Spleen (tissue), 11 donors: Measurements from ENCODE around the gene CD69. TPM values are rescaled to one million over a fixed set of nuclear protein-coding genes. Genes with fewer than 3 reads are reported as not detected.
"Not testable (repeated sequence)": the region's sequence is repeated elsewhere in the genome, so short reads cannot be mapped to it uniquely, and the experiment has no call there.

Source experiments
- DNase-seq: peaks from one replicate; pipeline ENCODE4 v3.0.0-alpha.2; 2020
- H3K27ac ChIP-seq, 8 donors: fragments of 200-600 bp; sonication (generic) in 7 of 8; 1 replicate in 4 of 8; 2 replicates in 4 of 8; pipeline versions ENCODE4 v1.5.0 to v1.8.0; 2016 to 2021; ENCODE audit warnings: inconsistent platforms in 4 of 8, mild to moderate bottlenecking in 4 of 8, moderate library complexity in 1 of 8
- H3K27me3 ChIP-seq, 7 donors: fragments of 200-600 bp; sonication (generic) in 6 of 7; replicated peaks in 1 of 7; 1 replicate in 4 of 7; 2 replicates in 3 of 7; pipeline versions ENCODE4 v1.5.0 to v1.8.0; 2016 to 2021; ENCODE audit warnings: inconsistent platforms in 3 of 7, mild to moderate bottlenecking in 1 of 7
- H3K36me3 ChIP-seq, 6 donors: fragments of 200-600 bp; sonication (generic) in 5 of 6; 1 replicate in 4 of 6; 2 replicates in 2 of 6; pipeline versions ENCODE4 v1.5.0 to v1.8.0; 2016 to 2021; ENCODE audit warnings: inconsistent platforms in 2 of 6
- H3K4me1 ChIP-seq, 6 donors: fragments of 200-600 bp; sonication (generic) in 5 of 6; 1 replicate in 3 of 6; 2 replicates in 3 of 6; pipeline versions ENCODE4 v1.5.0 to v1.8.0; 2016 to 2021; ENCODE audit warnings: inconsistent platforms in 3 of 6
- H3K4me3 ChIP-seq, 8 donors: fragments of 200-600 bp; sonication (generic) in 7 of 8; 1 replicate in 4 of 8; 2 replicates in 4 of 8; pipeline versions ENCODE4 v1.5.0 to v1.8.0; 2016 to 2021; ENCODE audit warnings: inconsistent platforms in 4 of 8, mild to moderate bottlenecking in 4 of 8, moderate library complexity in 2 of 8
- H3K9me3 ChIP-seq, 8 donors: fragments of 200-600 bp; sonication (generic) in 7 of 8; 1 replicate in 4 of 8; 2 replicates in 4 of 8; pipeline versions ENCODE4 v1.5.0 to v1.8.0; 2016 to 2021; ENCODE audit warnings: inconsistent platforms in 4 of 8
- CTCF ChIP-seq, 11 experiments: fragments of 200-600 bp in 7 of 11; fragments of 450-650 bp in 4 of 11; sonication (generic) in 4 of 11; IDR thresholded peaks in 8 of 11; conservative IDR thresholded peaks in 3 of 11; 1 replicate in 7 of 11; 2 replicates in 4 of 11; pipeline versions ENCODE4 v1.4.0 to v1.8.0; 2016 to 2021; ENCODE audit warnings: antibody characterized with exemption in 11 of 11, inconsistent platforms in 4 of 11, mild to moderate bottlenecking in 1 of 11
- POLR2A ChIP-seq, 3 donors: fragments of 450-650 bp; IDR thresholded peaks; one replicate each; pipeline ENCODE4 v1.5.1; 2017; ENCODE audit warnings: antibody characterized with exemption in 3 of 3, mild to moderate bottlenecking in 1 of 3
- POLR2AphosphoS5 ChIP-seq, 3 donors: sonication (generic); formaldehyde crosslinking; IDR thresholded peaks; one replicate each; pipeline ENCODE4 v1.5.1; 2017; ENCODE audit warnings: antibody characterized with exemption in 3 of 3
- WGBS, 5 donors: extraction: QIAGEN DNeasy Blood & Tissue Kit in 3 of 5; methylation state at CpG; one replicate each; pipeline versions ENCODE4 v1.1.5 to v1.1.7; 2013 to 2018; 5-methylcytosine and 5-hydroxymethylcytosine counted together
- intact Hi-C: fragments of 100-400 bp; cut with DNase I; formaldehyde crosslinking; loops from one replicate; pipeline ENCODE4 v1.15.0; 2023; ENCODE audit warnings: low total_unique reads
- polyA plus RNA-seq, 3 donors: library from polyadenylated mRNA; stranded (reverse); fragments of 200-250 nt; gene quantifications; one replicate each; pipeline ENCODE4 v1.2.1, GENCODE V29; 2013
- total RNA-seq, 7 donors: library from RNA; depleted of rRNA in 3 of 7; stranded (reverse); fragments of >200 nt in 3 of 7; fragmentation: NEBNext Ultra II Directional in 4 of 7; extraction: Animal tissue kit (Norgen Biotek cat#: 25700) in 4 of 7; gene quantifications; one replicate each; pipeline versions ENCODE4 v1.1.0 to v1.2.1, GENCODE V29; 2016 to 2021
- donor health status: healthy with polysubstance abuse.
- donor health status: DM: no; HTN: no; CAD: no; lungs with moderate emphysema.
- donor health status: DM: no; HTN: no; CAD: no.
- donor health status: Bipolar disorder and iron deficiency.
- donor health status: healthy.
- donor health status: DM: no; HTN: no; CAD: no.
- donor health status: DM: yes; HTN: yes; CAD: no.

Gene CD69
- total and polyA plus RNA-seq, 10 donors: 29.5 to 123 (median 62.1) TPM

- Histone ChIP-seq H3K27ac (peak overlapping the region in 7 of 8 donors; percentile 52 to 89 (median 78)), H3K9me3 (no peaks in the 10 kb centered on the region), H3K4me1 (peaks cover 22 to 79% (median 61%) of the 10 kb centered on the region in 6 donors), H3K27me3 (no peaks in the 10 kb centered on the region), H3K4me3 (peak overlapping the region in 3 of 8 donors; percentile 29 to 56 (median 36)), H3K36me3 (no peaks in the 10 kb centered on the region)
- intact Hi-C loops: no loop called here
- 73 to 84% (median 81%) methylated on average over 7 of the region's 7 CpGs for WGBS, 5 donors
- peak; percentile 78 for DNase-seq
- TF ChIP-seq POLR2AphosphoS5 (IDR thresholded peaks at IDR 0.05) (peak in 2 of 3 donors; percentile 44 to 81), POLR2A (IDR thresholded peaks at IDR 0.05) (no peak)
Measured at GRCh38 chr12:9740106-9740750, 20.5 kb downstream of the CD69 start.

GRCh38 chr12:9739404-9740105 is 21.1 kb downstream of the CD69 start:
- Histone ChIP-seq H3K27ac (peak overlapping the region in 7 of 8 donors; percentile 52 to 89 (median 78)), H3K4me3 (peak overlapping the region in 3 of 8 donors; percentile 29 to 56 (median 36)), H3K4me1 (peaks cover 22 to 82% (median 61%) of the 10 kb centered on the region in 6 donors)
- H3K9me3 ChIP-seq, H3K36me3 ChIP-seq, intact Hi-C loops, H3K27me3 ChIP-seq: not testable (repeated sequence)
- WGBS, 5 donors: 74 to 97% (median 82%) methylated on average over 24 to 54 of the region's 54 CpGs
- peak in 1 of 3 donors; percentile 35 for TF ChIP-seq POLR2AphosphoS5 (IDR thresholded peaks at IDR 0.05)
- peak; percentile 91 for DNase-seq

- H3K4me3 ChIP-seq, H3K9me3 ChIP-seq, H3K36me3 ChIP-seq, H3K27me3 ChIP-seq, intact Hi-C loops: not testable (repeated sequence)
- DNase-seq: peak; percentile 69
- Histone ChIP-seq H3K27ac (peak overlapping the region in 5 of 8 donors; percentile 77 to 89 (median 83)), H3K4me1 (peaks cover 22 to 82% (median 63%) of the 10 kb centered on the region in 6 donors)
- 83 to 92% (median 87%) methylated on average over 14 of the region's 14 CpGs for WGBS, 5 donors
Measured at GRCh38 chr12:9738905-9739304, 21.8 kb downstream of the CD69 start.

GRCh38 chr12:9736936-9737705 is 23.6 kb downstream of the CD69 start:
- H3K9me3 ChIP-seq: no peaks in the 10 kb centered on the region
- no peaks in the 10 kb centered on the region for H3K36me3 ChIP-seq
- DNase-seq: no peak
- intact Hi-C loops: no loop called here
- no peak overlapping the region for H3K4me3 ChIP-seq
- H3K27ac ChIP-seq: peak overlapping the region; percentile 68 to 89 (median 78)
- H3K4me1 ChIP-seq: peaks cover 17 to 80% (median 57%) of the 10 kb centered on the region in 6 donors
- no peaks in the 10 kb centered on the region for H3K27me3 ChIP-seq
- 13 to 26% (median 19%) methylated on average over 3 of the region's 3 CpGs for WGBS, 5 donors
- TF ChIP-seq POLR2A (IDR thresholded peaks at IDR 0.05): no peak

- Histone ChIP-seq H3K4me3 (no peak overlapping the region), H3K27ac (peak overlapping the region in 4 of 8 donors; percentile 26 to 89 (median 58)), H3K4me1 (peaks cover 17 to 80% (median 50%) of the 10 kb centered on the region in 6 donors), H3K9me3 (no peaks in the 10 kb centered on the region), H3K27me3 (no peaks in the 10 kb centered on the region), H3K36me3 (no peaks in the 10 kb centered on the region)
- no peak for DNase-seq
- TF ChIP-seq POLR2A (IDR thresholded peaks at IDR 0.05) (no peak), CTCF (IDR thresholded peaks at IDR 0.05 in 8 of 11, conservative IDR thresholded peaks at IDR 0.05 in 3 of 11) (no peak), POLR2AphosphoS5 (IDR thresholded peaks at IDR 0.05) (no peak)
- 77 to 88% (median 82%) methylated on average over 3 of the region's 3 CpGs for WGBS, 5 donors
- intact Hi-C loops: no loop called here
Measured at GRCh38 chr12:9735601-9736000, 25.1 kb downstream of the CD69 start.
